Hepatocyte (in vitro differentiated cells): Measurements from ENCODE around the gene ZFYVE9. TPM values are rescaled to one million over a fixed set of nuclear protein-coding genes. Genes with fewer than 3 reads are reported as not detected.
A peak's percentile ranks its signal among the peaks of the same experiment; 100 is the strongest.
"Not testable (repeated sequence)": the region's sequence is repeated elsewhere in the genome, so short reads cannot be mapped to it uniquely, and the experiment has no call there.

ENCODE experiments used
- DNase-seq: peaks from one replicate; pipeline ENCODE4 v3.0.0-alpha.2; 2016; ENCODE audit warnings: low spot score
- H2AFZ ChIP-seq: fragments of 200-600 bp; sonication (generic); 2 replicates; pipeline ENCODE4 v1.6.0; 2016; ENCODE audit warnings: antibody characterized with exemption, mild to moderate bottlenecking
- H3K27ac ChIP-seq: fragments of 200-600 bp; sonication (generic); 2 replicates; pipeline ENCODE4 v1.5.1; 2016; ENCODE audit warnings: mild to moderate bottlenecking
- H3K27me3 ChIP-seq: fragments of 200-600 bp; sonication (generic); 2 replicates; pipeline ENCODE4 v1.6.1; 2016
- H3K36me3 ChIP-seq: fragments of 200-600 bp; sonication (generic); replicated peaks from 2 replicates; pipeline ENCODE4 v1.5.1; 2016; ENCODE audit warnings: low read depth; ENCODE audit not compliant: insufficient read depth
- H3K4me1 ChIP-seq: fragments of 200-600 bp; sonication (generic); 2 replicates; pipeline ENCODE4 v1.5.1; 2016; ENCODE audit warnings: mild to moderate bottlenecking, moderate library complexity; ENCODE audit not compliant: insufficient read depth
- H3K4me2 ChIP-seq: fragments of 200-600 bp; sonication (generic); 2 replicates; pipeline ENCODE4 v1.6.0; 2016
- H3K4me3 ChIP-seq: fragments of 200-600 bp; sonication (generic); 2 replicates; pipeline ENCODE4 v1.5.1; 2016; ENCODE audit warnings: mild to moderate bottlenecking
- H3K79me2 ChIP-seq: fragments of 200-600 bp; sonication (generic); 2 replicates; pipeline ENCODE4 v1.6.0; 2017; ENCODE audit warnings: mild to moderate bottlenecking
- H3K9me2 ChIP-seq: fragments of 200-600 bp; sonication (generic); replicated peaks from 2 replicates; pipeline ENCODE4 v1.6.0; 2017; ENCODE audit warnings: mild to moderate bottlenecking; ENCODE audit not compliant: insufficient read depth
- H3K9me3 ChIP-seq: fragments of 200-600 bp; sonication (generic); 2 replicates; pipeline ENCODE4 v1.5.1; 2016; ENCODE audit warnings: low read depth, mild to moderate bottlenecking
- H4K20me1 ChIP-seq: fragments of 200-600 bp; sonication (generic); 2 replicates; pipeline ENCODE4 v1.6.0; 2016; ENCODE audit warnings: mild to moderate bottlenecking; ENCODE audit not compliant: insufficient read depth, poor library complexity, severe bottlenecking
- CTCF ChIP-seq: fragments of 200-600 bp; sonication (generic); IDR thresholded peaks from 2 replicates; pipeline ENCODE4 v1.5.1; 2016; ENCODE audit warnings: antibody characterized with exemption, mild to moderate bottlenecking; ENCODE audit not compliant: poor library complexity
- EZH2 ChIP-seq: fragments of 200-600 bp; sonication (generic); IDR thresholded peaks from 2 replicates; pipeline ENCODE4 v1.6.1; 2016; ENCODE audit warnings: antibody characterized with exemption, mild to moderate bottlenecking, borderline replicate concordance
- EZH2phosphoT487 ChIP-seq: fragments of 200-600 bp; sonication (generic); IDR thresholded peaks from one replicate; pipeline ENCODE4 v1.6.1; 2018; ENCODE audit warnings: antibody characterized with exemption, mild to moderate bottlenecking, low read depth, moderate library complexity; ENCODE audit not compliant: unreplicated experiment, severe bottlenecking
- WGBS: methylation state at CpG from one replicate; pipeline ENCODE4 v1.1.6; 2016; ENCODE audit warnings: low lambda C conversion rate; ENCODE audit errors: missing lambda C conversion rate; 5-methylcytosine and 5-hydroxymethylcytosine counted together
- polyA plus RNA-seq: library from polyadenylated mRNA; unstranded; fragments of >200 nt; fragmentation: Nextera tagmentation; extraction: Ambion mirVana; gene quantifications from 2 replicates; pipeline ENCODE4 v1.2.1, GENCODE V29; 2016
- total RNA-seq: library from RNA; depleted of rRNA; stranded (reverse); fragments of >200 nt; gene quantifications from 2 replicates; pipeline ENCODE4 v1.2.3, GENCODE V29; 2014

ZFYVE9 gene
- total and polyA plus RNA-seq, 2 experiments from 2014 or later = 4.6 to 29.0 TPM

- Histone ChIP-seq H3K36me3 (no peaks in the 10 kb centered on the region), H4K20me1 (peaks cover 3% of the 10 kb centered on the region), H3K4me2 (peak overlapping the region; percentile 91), H3K9me2 (no peaks in the 10 kb centered on the region), H3K4me1 (peaks cover 11% of the 10 kb centered on the region), H2AFZ (peak overlapping the region; percentile 100), H3K79me2 (peaks cover 31% of the 10 kb centered on the region), H3K27me3 (no peaks in the 10 kb centered on the region), H3K4me3 (peak overlapping the region; percentile 73), H3K27ac (peak overlapping the region; percentile 98), H3K9me3 (no peaks in the 10 kb centered on the region)
- TF ChIP-seq EZH2phosphoT487 (no peak), CTCF (no peak), EZH2 (no peak)
- 51% methylated on average over 2 of the region's 2 CpGs for WGBS
- no peak for DNase-seq
Observed at GRCh38 chr1:52140633-52141512, 1.0 kb upstream of the ZFYVE9 start.

GRCh38 chr1:52142220-52143183, 613 bp downstream of the ZFYVE9 start:
- peaks cover 47% of the 10 kb centered on the region for H3K79me2 ChIP-seq
- no peaks in the 10 kb centered on the region for H3K9me2 ChIP-seq
- 1% methylated on average over 50 of the region's 80 CpGs for whole genome bisulfite sequencing
- H3K4me3 ChIP-seq = peak overlapping the region; percentile 93
- H4K20me1 ChIP-seq = peaks cover 3% of the 10 kb centered on the region
- peaks cover 11% of the 10 kb centered on the region for H3K4me1 ChIP-seq
- DNase-seq = peak; percentile 64
- H3K9me3 ChIP-seq = no peaks in the 10 kb centered on the region
- H3K27ac ChIP-seq = peak overlapping the region; percentile 98
- TF ChIP-seq CTCF = no peak
- no peak for TF ChIP-seq EZH2phosphoT487
- no peak for TF ChIP-seq EZH2
- no peaks in the 10 kb centered on the region for H3K36me3 ChIP-seq
- peak overlapping the region; percentile 86 for H2AFZ ChIP-seq
- H3K27me3 ChIP-seq = no peaks in the 10 kb centered on the region
- H3K4me2 ChIP-seq = peak overlapping the region; percentile 79

- no peaks in the 10 kb centered on the region for H3K36me3 ChIP-seq
- H3K4me2 ChIP-seq = peak overlapping the region; percentile 18
- H3K79me2 ChIP-seq = peaks cover 74% of the 10 kb centered on the region
- TF ChIP-seq CTCF = no peak
- no peaks in the 10 kb centered on the region for H3K9me2 ChIP-seq
- no peak overlapping the region for H3K4me3 ChIP-seq
- H3K4me1 ChIP-seq = peaks cover 11% of the 10 kb centered on the region
- DNase-seq = no peak
- H3K27ac ChIP-seq = no peak overlapping the region
- 28% methylated on average over 2 of the region's 2 CpGs for WGBS
- no peaks in the 10 kb centered on the region for H3K9me3 ChIP-seq
- no peaks in the 10 kb centered on the region for H3K27me3 ChIP-seq
- no peak overlapping the region for H2AFZ ChIP-seq
- H4K20me1 ChIP-seq = peaks cover 4% of the 10 kb centered on the region
Observed at GRCh38 chr1:52145137-52145536, 3.2 kb downstream of the ZFYVE9 start.

GRCh38 chr1:52150445-52150844, 8.6 kb downstream of the ZFYVE9 start:
- H3K79me2 ChIP-seq = peaks cover 95% of the 10 kb centered on the region
- WGBS = 95% methylated on average over 11 of the region's 11 CpGs
- not testable (repeated sequence) for H2AFZ ChIP-seq

More at GRCh38 chr1:52150445-52150844, 8.6 kb downstream of the ZFYVE9 start:
- not testable (repeated sequence) for H3K27me3 ChIP-seq, H3K4me2 ChIP-seq, H3K4me3 ChIP-seq, H3K27ac ChIP-seq, H3K4me1 ChIP-seq, H3K9me3 ChIP-seq, H3K9me2 ChIP-seq, H3K36me3 ChIP-seq, DNase-seq
- H4K20me1 ChIP-seq = peaks cover 14% of the 10 kb centered on the region
